Left colon (tissue), 2 donors: ENCODE results near the gene ACAN. TPM values are rescaled to one million over a fixed set of nuclear protein-coding genes. Genes with fewer than 3 reads are reported as not detected.

Source experiments
- ATAC-seq: fragments of 200-7000 bp; cut with Tn5 transposase; one replicate; pipeline ENCODE4 v1.9.1; 2020; ENCODE audit warnings: mild to moderate bottlenecking, moderate library complexity
- DNase-seq, 2 donors: peaks; one replicate each; pipeline ENCODE4 v3.0.0-alpha.2; 2020
- intact Hi-C, 2 donors: fragments of 100-400 bp; cut with DNase I in 1 of 2; cut with micrococcal nuclease in 1 of 2; formaldehyde crosslinking; loops; one replicate each; pipeline versions ENCODE4 v1.11.2 to v1.14.0; 2022; cut with DNase I, micrococcal nuclease
- long read RNA-seq: library from polyadenylated mRNA; unstranded; transcript quantifications from one replicate; pipeline ENCODE4 v2.0.0, GENCODE V29; 2021
- total RNA-seq, 2 donors: library from RNA; stranded (reverse); fragmentation: NEBNext Ultra II Directional; extraction: Animal tissue kit (Norgen Biotek cat#: 25700); gene quantifications; one replicate each; pipeline ENCODE4 v1.2.1, GENCODE V29; 2021
- donor health status: DM: no; HTN: no; CAD: no.
- donor health status: DM: yes; HTN: yes; CAD: no.

The ACAN gene
- total RNA-seq, result under 1 TPM; 0.20 to 0.21 TPM
- long read RNA-seq, result 0 reads

- ATAC-seq (no peak), DNase-seq (no peak)
- intact Hi-C loops, result no loop called here
Measured at GRCh38 chr15:88803241-88803919, at the start of gene ACAN. Gene ACAN, plus strand, starts transcription at chr15:88803436. Its CDS starts 32,771 bp downstream, at chr15:88836207.

- no peak for DNase-seq
Measured at GRCh38 chr15:88756521-88756920, 46.7 kb upstream of the ACAN start.

DNA sequence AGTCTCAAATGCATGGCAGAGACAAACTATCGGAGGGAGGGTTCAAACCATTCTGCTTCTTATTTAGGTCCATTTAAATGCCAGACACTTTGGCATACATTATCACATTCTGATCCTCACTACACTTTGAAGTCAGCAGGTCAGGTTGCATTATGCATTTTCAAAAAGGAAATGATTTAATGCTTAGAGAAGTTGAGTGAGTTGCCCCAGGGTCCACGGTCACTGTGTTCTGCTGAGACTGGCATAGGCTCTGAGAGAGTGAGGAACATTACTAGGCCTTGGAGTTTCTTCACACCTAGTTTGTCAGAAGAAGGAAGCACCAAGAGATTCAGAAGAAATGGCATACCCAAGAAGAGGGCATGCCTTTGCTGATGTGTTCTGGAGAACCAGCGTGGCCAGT lies 46.3 kb upstream of the ACAN start:
- DNase-seq, result no peak
- ATAC-seq, result no peak
- intact Hi-C loops, result no loop called here

More at GRCh38 chr15:88756521-88756920, 46.7 kb upstream of the ACAN start:
- ATAC-seq, result no peak
- intact Hi-C loops, result no loop called here

- DNase-seq, result no peak
- intact Hi-C loops, result no loop called here
- ATAC-seq, result no peak
Measured at GRCh38 chr15:88759872-88760271, 43.4 kb upstream of the ACAN start.

DNA sequence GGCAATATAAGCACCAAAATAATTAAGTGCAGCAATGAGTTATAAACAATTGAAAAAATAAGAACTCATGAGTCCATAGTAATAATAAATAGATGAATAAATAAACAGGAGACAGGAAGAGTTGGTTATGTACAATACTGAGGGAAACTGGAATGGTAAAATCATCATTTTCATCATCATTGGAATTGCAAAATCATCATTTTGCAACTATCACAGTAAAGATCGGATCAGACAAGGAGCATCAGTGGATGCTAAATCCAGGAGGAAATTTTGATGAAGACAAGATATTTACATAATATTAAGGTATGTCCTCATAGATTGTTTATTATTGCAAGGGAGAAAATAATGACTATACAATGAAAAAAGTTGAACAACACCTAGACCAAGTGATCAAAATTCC lies 38.8 kb upstream of the ACAN start:
- DNase-seq, result no peak
- intact Hi-C loops, result no loop called here
- no peak for ATAC-seq

DNA sequence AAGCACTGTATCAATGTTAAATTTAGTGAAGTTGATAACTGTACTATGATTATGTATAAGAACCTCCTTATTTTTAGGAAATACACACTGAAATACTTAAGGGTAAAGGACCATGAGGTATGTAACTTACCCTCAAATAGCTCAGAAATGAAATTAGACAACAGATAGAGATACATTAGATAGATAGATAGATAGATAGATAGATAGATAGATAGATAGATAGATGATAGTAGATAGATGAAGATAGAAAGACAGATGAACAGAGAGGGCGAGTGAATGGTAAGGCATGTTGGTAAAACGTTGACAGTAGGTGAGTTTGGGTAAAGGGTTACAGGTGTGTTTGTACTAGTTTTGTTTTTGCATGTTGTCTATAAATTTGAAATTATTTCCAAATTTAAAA lies 38.0 kb upstream of the ACAN start:
- no peak for ATAC-seq
- DNase-seq, result no peak
- intact Hi-C loops, result no loop called here

- DNase-seq, result no peak
- no peak for ATAC-seq
- intact Hi-C loops, result no loop called here
Measured at GRCh38 chr15:88769161-88769971, 33.9 kb upstream of the ACAN start.

- intact Hi-C loops, result no loop called here
- DNase-seq (no peak), ATAC-seq (no peak)
Measured at GRCh38 chr15:88775776-88776175, 27.5 kb upstream of the ACAN start.

- DNase-seq (no peak), ATAC-seq (no peak)
- intact Hi-C loops, result no loop called here
Measured at GRCh38 chr15:88776646-88777045, 26.6 kb upstream of the ACAN start.

DNA sequence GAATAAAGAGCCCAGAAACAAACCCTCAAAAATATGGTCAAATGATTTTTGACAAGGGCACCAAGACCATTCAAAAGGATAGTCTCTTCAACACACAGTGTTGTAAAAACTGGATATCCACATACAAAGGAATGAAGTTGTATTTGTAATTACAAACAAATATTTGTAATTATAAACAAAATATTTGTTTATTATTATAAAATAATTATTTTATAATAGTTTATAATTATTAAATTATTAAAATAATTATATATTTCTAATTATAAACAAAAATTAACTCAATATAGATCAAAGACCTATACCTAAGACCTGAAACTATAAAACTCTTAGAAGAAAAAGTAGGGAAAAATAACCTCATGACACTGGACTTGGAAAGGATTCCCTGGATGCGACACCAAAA lies 23.3 kb upstream of the ACAN start:
- no peak for ATAC-seq
- intact Hi-C loops, result no loop called here

DNA sequence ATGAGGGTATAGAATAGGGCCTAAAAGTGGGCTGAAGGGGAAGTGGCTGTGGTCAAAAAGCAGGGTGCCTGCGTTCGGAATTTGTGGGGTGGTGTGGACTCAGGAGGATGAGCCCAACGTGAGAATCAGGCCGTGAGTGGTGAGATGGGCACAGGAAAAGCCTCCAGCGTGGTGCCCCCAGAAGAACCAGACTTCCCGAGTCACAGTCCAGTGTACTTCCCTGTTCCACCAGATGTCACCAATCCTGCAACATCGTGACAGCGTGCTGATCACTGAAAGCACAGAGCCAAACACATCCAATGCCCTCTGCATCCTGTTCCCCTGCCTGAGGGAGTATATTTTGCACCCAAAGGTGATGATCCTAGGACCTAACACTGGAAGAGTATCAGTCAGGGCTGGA lies 20.8 kb upstream of the ACAN start:
- intact Hi-C loops, result no loop called here
- no peak for ATAC-seq
- DNase-seq, result no peak

More for the DNA sequence above, 23.3 kb upstream of the ACAN start:
- DNase-seq, result no peak

- intact Hi-C loops, result no loop called here
- DNase-seq (no peak), ATAC-seq (no peak)
Measured at GRCh38 chr15:88785217-88785616, 18.0 kb upstream of the ACAN start.

DNA sequence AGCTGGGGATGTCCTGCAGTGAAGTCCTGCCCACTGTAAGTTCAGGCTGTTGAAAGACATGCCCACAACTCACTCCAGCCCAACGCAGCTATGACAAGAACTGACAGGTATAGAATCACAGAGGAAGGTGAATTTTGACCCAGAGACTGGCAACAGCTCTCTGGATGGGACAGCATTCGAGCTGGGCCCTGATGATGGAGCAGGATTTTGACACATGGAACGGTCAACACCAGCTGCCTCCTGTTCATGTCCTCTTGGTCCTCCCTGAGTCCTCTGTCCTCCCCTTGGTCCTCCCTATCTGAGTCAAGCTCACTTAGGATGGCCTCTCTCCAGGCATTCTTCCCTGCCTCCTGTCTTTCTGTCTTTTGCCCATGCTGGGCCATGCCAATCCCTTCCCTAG lies 15.2 kb upstream of the ACAN start:
- no peak for DNase-seq
- intact Hi-C loops, result no loop called here
- ATAC-seq, result no peak

GRCh38 chr15:88788816-88789215 lies 14.4 kb upstream of the ACAN start:
- intact Hi-C loops, result no loop called here

DNA sequence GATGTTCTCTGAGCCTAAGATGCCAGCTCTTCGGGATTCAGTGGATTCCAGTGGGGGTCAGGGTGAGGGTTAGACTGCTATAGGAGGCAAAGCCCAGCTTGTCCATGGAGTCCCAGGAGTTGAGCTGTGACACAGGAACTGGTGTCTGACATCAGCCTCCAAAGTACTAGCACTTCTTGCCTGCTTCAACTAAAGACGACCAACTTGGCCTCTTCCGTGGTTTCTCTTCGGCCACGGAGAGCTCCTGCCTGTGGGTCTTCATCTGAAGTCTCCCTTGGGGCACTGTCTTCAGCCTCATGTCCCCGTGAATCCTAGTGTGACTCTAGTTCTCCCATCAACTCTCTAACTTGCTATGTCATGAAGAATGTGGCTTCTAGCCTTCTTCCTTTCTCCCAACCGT lies 12.8 kb upstream of the ACAN start:
- ATAC-seq (no peak), DNase-seq (no peak)
- intact Hi-C loops, result no loop called here

More at GRCh38 chr15:88788816-88789215, 14.4 kb upstream of the ACAN start:
- no peak for DNase-seq
- ATAC-seq, result no peak

- intact Hi-C loops, result no loop called here
- ATAC-seq (no peak), DNase-seq (no peak)
Measured at GRCh38 chr15:88791637-88792036, 11.6 kb upstream of the ACAN start.

GRCh38 chr15:88792342-88793282 lies 10.6 kb upstream of the ACAN start:
- intact Hi-C loops, result no loop called here
- no peak for DNase-seq
- ATAC-seq, result no peak

- ATAC-seq, result no peak
Measured at GRCh38 chr15:88794001-88794400, 9.2 kb upstream of the ACAN start.

DNA sequence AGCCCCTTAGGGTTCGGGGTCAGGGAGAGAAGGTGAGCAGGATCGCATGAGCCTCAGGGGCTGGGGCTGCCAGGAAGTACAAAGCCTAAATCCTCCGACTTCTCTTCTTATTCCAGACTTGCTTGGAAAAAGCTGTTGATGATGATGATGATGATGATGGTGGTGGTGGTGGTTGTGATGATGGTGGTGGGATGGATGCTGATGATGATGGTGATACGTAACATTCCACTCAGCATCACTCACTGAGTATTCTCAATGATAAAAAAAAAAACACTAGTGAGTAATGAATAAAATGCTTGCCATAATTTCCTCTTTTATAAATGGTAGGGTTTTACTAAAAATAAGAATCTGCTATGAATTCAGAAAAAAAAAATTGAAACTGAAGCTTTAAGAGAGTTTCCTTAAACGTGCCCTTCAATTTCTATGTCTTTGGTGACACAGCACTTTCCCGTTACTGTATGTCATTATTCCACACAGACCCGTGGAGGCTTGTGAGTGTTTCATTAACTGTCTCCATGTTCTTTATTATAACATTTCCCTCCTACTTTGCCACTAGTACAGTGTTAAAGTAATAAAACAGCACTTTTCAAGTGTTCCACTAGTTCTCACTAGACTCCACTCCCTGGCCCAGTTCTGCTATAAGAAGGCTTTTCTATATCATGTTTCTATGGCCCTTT lies 5.4 kb upstream of the ACAN start:
- ATAC-seq (no peak), DNase-seq (no peak)
- intact Hi-C loops, result no loop called here

More at GRCh38 chr15:88794001-88794400, 9.2 kb upstream of the ACAN start:
- intact Hi-C loops, result no loop called here
- DNase-seq, result no peak
